ENCODE measurements around the gene MALL. TPM values are rescaled to one million over a fixed set of nuclear protein-coding genes. Genes with fewer than 3 reads are reported as not detected.
A peak's percentile ranks its signal among the peaks of the same experiment; 100 is the strongest.

Gene MALL
- total RNA-seq, 2 donors from 2014 or later = 0.17 TPM; not detected in 1

DNA sequence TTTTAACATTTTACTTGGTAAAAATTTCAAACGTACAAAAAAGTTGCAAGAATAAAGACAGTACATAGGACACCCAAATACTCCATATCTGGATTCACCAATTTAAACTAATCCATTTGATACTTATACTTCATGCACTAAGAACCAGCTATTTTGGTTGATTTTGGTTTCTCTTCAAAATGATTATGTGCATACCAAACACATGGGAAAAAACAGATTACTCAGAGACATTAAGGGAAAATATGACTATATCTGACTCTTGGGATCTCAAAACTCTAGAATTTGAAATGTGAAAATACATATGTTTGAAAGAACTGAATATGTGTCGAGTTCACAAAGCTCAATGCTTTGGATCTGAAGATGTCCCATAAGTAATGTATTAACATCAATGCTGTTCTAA is 15.5 kb upstream of the MALL start:
- DNase-seq (no peak), ATAC-seq (replicated peaks in 1 of 2) (no peak)
- Mint-ChIP-seq H3K4me1 (ENCODE audit: low read depth) (peaks cover 23% of the 10 kb centered on the region), H3K9me3 (no peaks in the 10 kb centered on the region), H3K36me3 (ENCODE audit: insufficient read depth in 2 of 2) (peaks cover 2 to 16% of the 10 kb centered on the region in 2 donors), H3K4me3 (no peak overlapping the region), H3K27ac (no peak overlapping the region), H3K27me3 (ENCODE audit: low read depth) (no peaks in the 10 kb centered on the region)

DNA sequence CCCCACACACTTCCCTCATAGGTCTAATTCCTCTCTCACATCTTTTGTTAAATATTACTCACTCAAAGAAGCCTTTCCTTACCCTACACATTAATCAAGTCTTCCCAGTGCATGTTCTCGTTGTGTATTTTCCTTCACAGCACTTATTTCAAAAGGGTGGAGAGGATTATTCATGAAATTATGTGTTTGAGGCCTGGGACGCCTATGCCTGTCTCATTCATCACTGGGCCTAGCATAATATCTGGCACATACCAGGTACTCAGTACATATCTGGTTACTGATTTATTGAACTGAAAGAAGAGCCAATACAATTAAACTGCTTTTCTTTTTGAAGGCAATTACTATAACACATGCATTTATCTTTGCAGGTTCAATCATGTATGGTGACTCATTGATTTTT is 15.1 kb upstream of the MALL start:
- no peaks in the 10 kb centered on the region for H3K27me3 Mint-ChIP-seq (ENCODE audit: low read depth)
- no peak overlapping the region for H3K27ac Mint-ChIP-seq
- DNase-seq = no peak
- no peaks in the 10 kb centered on the region for H3K9me3 Mint-ChIP-seq
- H3K36me3 Mint-ChIP-seq (ENCODE audit: insufficient read depth in 2 of 2) = peaks cover 2 to 16% of the 10 kb centered on the region in 2 donors
- ATAC-seq (replicated peaks in 1 of 2) = no peak
- peaks cover 27% of the 10 kb centered on the region for H3K4me1 Mint-ChIP-seq (ENCODE audit: low read depth)
- H3K4me3 Mint-ChIP-seq = no peak overlapping the region

DNA sequence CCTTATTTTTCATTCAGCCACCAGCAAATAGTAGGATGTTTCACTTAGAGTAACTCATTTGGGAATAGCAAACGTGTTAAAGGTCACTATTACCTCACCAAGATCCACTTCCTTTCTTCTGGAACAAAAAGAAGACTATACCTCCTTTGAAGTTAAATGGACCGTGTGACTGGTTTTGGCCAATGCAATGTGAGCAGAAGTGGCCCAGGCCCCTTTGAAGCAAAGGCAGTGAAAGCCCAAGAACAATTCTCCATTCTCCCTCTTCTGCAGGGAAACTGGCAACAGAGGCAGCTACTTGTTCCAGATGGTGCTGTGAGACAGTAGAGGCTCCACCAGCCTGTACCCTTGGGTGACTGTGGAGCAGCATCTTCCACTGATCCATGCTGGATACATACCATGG is 11.3 kb upstream of the MALL start:
- ATAC-seq (replicated peaks in 1 of 2) = no peak
- Mint-ChIP-seq H3K4me1 (ENCODE audit: low read depth) (peaks cover 7% of the 10 kb centered on the region), H3K9me3 (no peaks in the 10 kb centered on the region), H3K36me3 (ENCODE audit: insufficient read depth in 2 of 2) (no peaks in the 10 kb centered on the region), H3K4me3 (no peak overlapping the region), H3K27ac (no peak overlapping the region), H3K27me3 (ENCODE audit: low read depth) (no peaks in the 10 kb centered on the region)
- no peak for DNase-seq

DNA sequence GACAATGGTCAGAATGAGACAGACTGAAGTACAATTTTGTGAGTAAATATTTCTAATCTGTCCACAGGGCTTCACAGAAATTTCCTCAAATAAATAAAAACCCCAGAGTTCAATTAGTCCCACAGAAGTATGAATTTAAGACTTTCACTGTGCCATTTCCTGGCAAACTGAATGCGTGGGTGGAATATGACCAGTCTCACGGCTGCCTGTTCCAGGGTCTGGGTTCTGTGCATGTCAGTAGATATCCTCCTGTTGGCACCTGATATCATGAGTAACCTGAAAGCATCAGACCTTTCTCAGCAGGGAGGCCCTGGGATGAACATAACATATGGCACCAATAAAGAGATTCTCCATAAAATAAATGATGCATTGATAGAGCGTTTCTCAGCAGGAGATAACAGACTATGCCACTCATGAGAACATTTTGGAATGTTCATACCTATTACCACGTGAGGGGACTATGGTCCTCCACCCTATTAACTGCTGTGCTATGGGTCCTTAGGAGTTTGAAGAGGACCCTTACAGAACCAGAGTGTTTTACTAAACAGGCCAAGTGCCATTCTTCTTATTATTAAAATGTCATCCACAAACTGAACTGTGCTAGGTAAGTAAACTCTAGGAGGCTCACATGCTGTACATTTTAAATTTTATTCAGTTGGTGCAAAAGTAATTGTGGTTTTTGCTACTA is 10.6 kb upstream of the MALL start:
- no peaks in the 10 kb centered on the region for H3K27me3 Mint-ChIP-seq (ENCODE audit: low read depth)
- H3K9me3 Mint-ChIP-seq = no peaks in the 10 kb centered on the region
- peaks cover 7% of the 10 kb centered on the region for H3K4me1 Mint-ChIP-seq (ENCODE audit: low read depth)
- DNase-seq (no peak), ATAC-seq (replicated peaks in 1 of 2) (no peak)
- H3K4me3 Mint-ChIP-seq = no peak overlapping the region
- no peaks in the 10 kb centered on the region for H3K36me3 Mint-ChIP-seq (ENCODE audit: insufficient read depth in 2 of 2)
- H3K27ac Mint-ChIP-seq = no peak overlapping the region

GRCh38 chr2:110124939-110125691 is 9.5 kb upstream of the MALL start:
- H3K27me3 Mint-ChIP-seq (ENCODE audit: low read depth) = no peaks in the 10 kb centered on the region
- H3K4me3 Mint-ChIP-seq = no peak overlapping the region
- H3K9me3 Mint-ChIP-seq = no peaks in the 10 kb centered on the region
- DNase-seq = no peak
- ATAC-seq (replicated peaks in 1 of 2) = no peak
- H3K27ac Mint-ChIP-seq = no peak overlapping the region
- H3K36me3 Mint-ChIP-seq (ENCODE audit: insufficient read depth in 2 of 2) = no peaks in the 10 kb centered on the region
- H3K4me1 Mint-ChIP-seq (ENCODE audit: low read depth) = peaks cover 7% of the 10 kb centered on the region

- H3K27ac Mint-ChIP-seq = no peak overlapping the region
- no peaks in the 10 kb centered on the region for H3K36me3 Mint-ChIP-seq (ENCODE audit: insufficient read depth in 2 of 2)
- DNase-seq (no peak), ATAC-seq (replicated peaks in 1 of 2) (no peak)
- H3K4me3 Mint-ChIP-seq = no peak overlapping the region
- H3K9me3 Mint-ChIP-seq = no peaks in the 10 kb centered on the region
- peaks cover 7% of the 10 kb centered on the region for H3K4me1 Mint-ChIP-seq (ENCODE audit: low read depth)
- H3K27me3 Mint-ChIP-seq (ENCODE audit: low read depth) = peaks cover 3% of the 10 kb centered on the region
Observed at GRCh38 chr2:110124038-110124825, 8.6 kb upstream of the MALL start.

- Mint-ChIP-seq H3K36me3 (ENCODE audit: insufficient read depth in 2 of 2) (no peaks in the 10 kb centered on the region), H3K27ac (no peak overlapping the region), H3K4me3 (no peak overlapping the region), H3K9me3 (no peaks in the 10 kb centered on the region), H3K4me1 (ENCODE audit: low read depth) (peaks cover 7% of the 10 kb centered on the region), H3K27me3 (ENCODE audit: low read depth) (peaks cover 30% of the 10 kb centered on the region)
- DNase-seq (no peak), ATAC-seq (replicated peaks in 1 of 2) (no peak)
Observed at GRCh38 chr2:110121592-110121991, 6.0 kb upstream of the MALL start.

- DNase-seq (no peak), ATAC-seq (replicated peaks in 1 of 2) (no peak)
- H3K4me3 Mint-ChIP-seq = no peak overlapping the region
- no peaks in the 10 kb centered on the region for H3K9me3 Mint-ChIP-seq
- H3K27me3 Mint-ChIP-seq (ENCODE audit: low read depth) = peaks cover 36% of the 10 kb centered on the region
- no peaks in the 10 kb centered on the region for H3K36me3 Mint-ChIP-seq (ENCODE audit: insufficient read depth in 2 of 2)
- no peak overlapping the region for H3K27ac Mint-ChIP-seq
- peaks cover 4% of the 10 kb centered on the region for H3K4me1 Mint-ChIP-seq (ENCODE audit: low read depth)
Observed at GRCh38 chr2:110121052-110121334, 5.4 kb upstream of the MALL start.

DNA sequence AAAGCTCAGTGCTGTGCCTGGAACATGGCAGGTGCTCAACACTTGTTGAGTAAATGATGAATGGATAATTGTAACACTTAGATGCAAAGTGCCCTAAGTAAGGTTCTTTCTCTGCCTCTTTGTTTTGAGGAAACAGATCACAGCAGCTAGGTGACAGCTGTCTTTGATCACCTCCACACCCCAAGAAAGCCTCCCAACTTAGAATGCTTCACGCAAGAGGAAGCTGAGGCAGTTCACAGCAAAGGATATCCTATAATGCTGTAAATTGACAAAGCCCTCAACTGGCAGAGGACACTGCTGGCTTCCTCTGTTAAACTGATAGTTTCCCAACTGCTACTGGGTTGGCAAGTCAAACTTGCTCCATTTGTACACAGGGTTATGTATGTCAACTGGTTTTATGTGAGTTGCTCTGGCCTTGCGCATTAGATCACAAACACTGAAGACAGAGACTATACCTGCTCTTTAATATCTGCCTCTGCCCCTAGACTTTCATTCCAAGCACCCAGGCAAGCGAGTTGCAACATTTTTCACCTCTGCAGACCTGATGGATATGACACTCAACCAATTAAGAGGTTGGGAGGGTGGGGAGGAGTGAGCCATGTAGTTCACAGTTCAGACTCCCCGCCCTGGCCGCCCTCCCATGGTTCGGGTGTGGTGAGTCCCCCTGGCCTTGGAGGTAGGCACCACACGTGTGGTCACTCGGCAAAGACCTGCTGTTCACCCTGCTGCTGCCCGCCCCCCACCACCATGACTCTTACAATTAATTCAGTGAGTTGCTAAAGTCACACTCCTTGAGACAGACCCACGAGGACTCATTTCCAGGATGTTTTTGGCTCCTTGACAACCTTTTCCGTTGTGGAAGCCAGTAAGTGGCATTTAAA is 4.8 kb upstream of the MALL start:
- DNase-seq (no peak), ATAC-seq (replicated peaks in 1 of 2) (no peak)
- no peaks in the 10 kb centered on the region for H3K4me1 Mint-ChIP-seq (ENCODE audit: low read depth)
- peaks cover 39% of the 10 kb centered on the region for H3K27me3 Mint-ChIP-seq (ENCODE audit: low read depth)
- H3K27ac Mint-ChIP-seq = no peak overlapping the region
- no peaks in the 10 kb centered on the region for H3K36me3 Mint-ChIP-seq (ENCODE audit: insufficient read depth in 2 of 2)
- no peak overlapping the region for H3K4me3 Mint-ChIP-seq
- H3K9me3 Mint-ChIP-seq = no peaks in the 10 kb centered on the region

DNA sequence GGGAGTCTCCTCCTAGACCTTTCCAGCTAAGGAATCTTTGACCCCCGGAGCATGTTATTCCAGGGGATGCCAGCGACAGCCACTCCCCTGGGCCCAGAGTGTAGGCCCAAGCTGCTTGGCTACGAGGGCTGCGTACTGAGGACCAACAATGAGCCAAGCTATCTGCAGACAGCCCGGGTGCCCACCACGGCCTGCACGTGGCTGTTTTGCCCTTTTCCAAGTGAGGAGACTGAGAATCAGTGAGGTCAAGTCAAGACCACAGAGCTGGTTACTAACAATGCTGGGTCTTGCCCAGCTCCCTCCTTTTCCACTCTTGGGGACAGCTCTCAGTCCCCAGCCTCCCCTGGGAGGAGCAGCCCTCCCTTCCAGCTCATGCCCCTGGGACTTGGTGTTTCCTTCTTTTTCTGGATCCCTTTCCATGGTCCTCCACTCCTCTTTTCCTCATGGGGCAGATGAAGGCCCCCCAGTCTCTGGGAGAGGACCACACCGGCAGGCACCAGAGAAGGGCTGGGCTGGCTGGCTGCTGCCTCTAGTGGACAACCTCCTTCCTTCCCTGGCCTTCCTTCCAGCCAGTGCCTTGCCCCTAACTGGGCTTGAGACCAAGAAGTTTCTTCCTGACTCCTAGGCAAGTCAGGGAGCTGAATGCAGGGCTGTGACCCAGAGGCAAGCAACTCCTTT is 550 bp upstream of the MALL start:
- ATAC-seq (replicated peaks in 1 of 2) (peak in 1 of 2 donors; percentile 19), DNase-seq (no peak)
- H3K27ac Mint-ChIP-seq = no peak overlapping the region
- peak overlapping the region in 1 of 2 donors; percentile 41 for H3K4me3 Mint-ChIP-seq
- peaks cover 73% of the 10 kb centered on the region for H3K27me3 Mint-ChIP-seq (ENCODE audit: low read depth)
- H3K4me1 Mint-ChIP-seq (ENCODE audit: low read depth) = no peaks in the 10 kb centered on the region
- no peaks in the 10 kb centered on the region for H3K9me3 Mint-ChIP-seq
- no peaks in the 10 kb centered on the region for H3K36me3 Mint-ChIP-seq (ENCODE audit: insufficient read depth in 2 of 2)

DNA sequence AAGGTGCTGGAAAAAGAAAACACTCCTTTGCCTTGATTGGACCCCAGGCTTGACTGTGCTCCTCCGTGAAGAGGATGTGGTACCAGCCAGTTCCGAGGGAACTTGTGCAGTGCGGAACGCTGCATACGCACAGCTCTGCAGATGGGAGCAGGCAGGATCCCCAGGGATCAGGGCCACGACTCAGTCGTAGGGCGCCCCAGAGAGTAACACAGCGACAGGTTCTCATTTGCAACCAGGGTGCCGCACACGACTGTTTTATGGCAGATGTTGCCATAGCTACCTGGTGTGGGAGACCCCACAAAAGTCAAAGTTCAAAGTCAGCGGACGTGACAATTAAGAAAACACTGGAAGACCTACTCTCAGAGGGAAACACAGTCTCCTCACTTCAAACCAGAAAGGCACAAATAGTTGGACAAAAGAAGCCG is 779 bp downstream of the MALL start:
- Mint-ChIP-seq H3K9me3 (peaks cover 0 to 5% of the 10 kb centered on the region in 2 donors), H3K4me3 (peak overlapping the region in 1 of 2 donors; percentile 11), H3K36me3 (ENCODE audit: insufficient read depth in 2 of 2) (peaks cover 1 to 2% of the 10 kb centered on the region in 2 donors), H3K4me1 (ENCODE audit: low read depth) (no peaks in the 10 kb centered on the region), H3K27ac (no peak overlapping the region), H3K27me3 (ENCODE audit: low read depth) (peaks cover 86% of the 10 kb centered on the region)
- ATAC-seq (replicated peaks in 1 of 2) (no peak), DNase-seq (no peak)

- peaks cover 0 to 5% of the 10 kb centered on the region in 2 donors for H3K9me3 Mint-ChIP-seq
- DNase-seq (no peak), ATAC-seq (replicated peaks in 1 of 2) (peak; percentile 24 to 43)
- no peak overlapping the region for H3K4me3 Mint-ChIP-seq
- no peak overlapping the region for H3K27ac Mint-ChIP-seq
- H3K27me3 Mint-ChIP-seq (ENCODE audit: low read depth) = peaks cover 84% of the 10 kb centered on the region
- H3K4me1 Mint-ChIP-seq (ENCODE audit: low read depth) = peaks cover 3% of the 10 kb centered on the region
- H3K36me3 Mint-ChIP-seq (ENCODE audit: insufficient read depth in 2 of 2) = peaks cover 1 to 2% of the 10 kb centered on the region in 2 donors
Observed at GRCh38 chr2:110113961-110114591, 1.5 kb downstream of the MALL start.
